HEK293 (cell line): ENCODE data around the gene PHF12.

Experiments
- CTCF ChIA-PET: fragments of 350-600 bp; formaldehyde crosslinking; extraction: SDS; loops from one replicate; lab custom pipeline; 2021; ENCODE audit warnings: antibody characterized with exemption; lab: Yijun Ruan, JAX
- POLR2A ChIA-PET: fragments of 300-600 bp; formaldehyde crosslinking; extraction: SDS; loops from one replicate; lab custom pipeline; 2020; ENCODE audit warnings: antibody characterized with exemption, inconsistent platforms; lab: Yijun Ruan, JAX
- H3K27ac ChIP-seq: fragments of 200-500 bp; sonication (Bioruptor generic); 2 replicates; pipeline ENCODE4 v1.5.1; 2014; ENCODE audit warnings: low read depth, low read length, control low read depth, inconsistent platforms; ENCODE audit errors: extremely low read depth
- H3K36me3 ChIP-seq, 2 experiments: fragments of 200-500 bp in 1 of 2; sonication (Bioruptor generic) in 1 of 2; 1 replicate in 1 of 2; 2 replicates in 1 of 2; pipeline ENCODE4 v1.5.1; 2014 to 2017; ENCODE audit warnings: inconsistent platforms in 2 of 2, low read length in 2 of 2; ENCODE audit not compliant: control insufficient read depth in 2 of 2, insufficient read depth in 1 of 2
- H3K4me1 ChIP-seq: fragments of 200-500 bp; sonication (Bioruptor generic); 2 replicates; pipeline ENCODE4 v1.5.1; 2014; ENCODE audit warnings: mild to moderate bottlenecking, low read length, inconsistent platforms; ENCODE audit not compliant: control insufficient read depth, insufficient read depth
- H3K4me3 ChIP-seq: 2 replicates; pipeline ENCODE4 v1.5.1; 2011; ENCODE audit warnings: low read depth, mild to moderate bottlenecking, control low read depth, low read length, moderate library complexity
- H3K9me3 ChIP-seq: fragments of 200-500 bp; sonication (Bioruptor generic); 2 replicates; pipeline ENCODE4 v1.5.1; 2014; ENCODE audit warnings: low read depth, low read length, inconsistent platforms; ENCODE audit not compliant: control insufficient read depth, insufficient read depth
- BCL11B ChIP-seq: fragments of 450-650 bp; formaldehyde crosslinking; IDR thresholded peaks from 2 replicates; pipeline ENCODE4 v1.5.1; 2016; ENCODE audit warnings: low read depth, missing biosample characterization, missing genetic modification characterization
- FEZF1 ChIP-seq: fragments of 450-650 bp; formaldehyde crosslinking; IDR thresholded peaks from 2 replicates; pipeline ENCODE4 v1.5.1; 2016; ENCODE audit warnings: missing biosample characterization, missing genetic modification characterization
- GLI4 ChIP-seq: fragments of 450-650 bp; formaldehyde crosslinking; IDR thresholded peaks from 2 replicates; pipeline ENCODE4 v1.5.1; 2016; ENCODE audit warnings: missing biosample characterization, missing genetic modification characterization
- HOXC10 ChIP-seq: sonication (generic); formaldehyde crosslinking; IDR thresholded peaks from 2 replicates; pipeline ENCODE4 v1.8.1; 2023; ENCODE audit warnings: mild to moderate bottlenecking, missing genetic modification reagents
- KLF10 ChIP-seq: fragments of 450-650 bp; IDR thresholded peaks from 2 replicates; pipeline ENCODE4 v1.5.1; 2018; ENCODE audit warnings: missing biosample characterization, mild to moderate bottlenecking, missing genetic modification characterization
- OSR2 ChIP-seq: fragments of 450-650 bp; formaldehyde crosslinking; IDR thresholded peaks from 2 replicates; pipeline ENCODE4 v1.5.1; 2016; ENCODE audit warnings: missing biosample characterization, missing genetic modification characterization
- PATZ1 ChIP-seq: fragments of 450-650 bp; formaldehyde crosslinking; IDR thresholded peaks from 2 replicates; pipeline ENCODE4 v1.5.1; 2016; ENCODE audit warnings: missing biosample characterization, missing genetic modification characterization
- PRDM6 ChIP-seq: fragments of 450-650 bp; formaldehyde crosslinking; IDR thresholded peaks from 2 replicates; pipeline ENCODE4 v1.5.1; 2017; ENCODE audit warnings: missing biosample characterization, missing genetic modification characterization
- TSHZ1 ChIP-seq: fragments of 450-650 bp; formaldehyde crosslinking; IDR thresholded peaks from 2 replicates; pipeline ENCODE4 v1.5.1; 2016; ENCODE audit warnings: missing biosample characterization, missing genetic modification characterization, borderline replicate concordance
- ZBTB48 ChIP-seq: fragments of 450-650 bp; formaldehyde crosslinking; IDR thresholded peaks from 2 replicates; pipeline ENCODE4 v1.5.1; 2016; ENCODE audit warnings: missing biosample characterization, missing genetic modification characterization
- ZFP37 ChIP-seq: fragments of 450-650 bp; formaldehyde crosslinking; IDR thresholded peaks from 2 replicates; pipeline ENCODE4 v1.5.1; 2016; ENCODE audit warnings: missing biosample characterization, missing genetic modification characterization
- ZFP69B ChIP-seq: fragments of 450-650 bp; formaldehyde crosslinking; IDR thresholded peaks from 2 replicates; pipeline ENCODE4 v1.5.1; 2016; ENCODE audit warnings: missing biosample characterization, missing genetic modification characterization
- ZNF10 ChIP-seq: fragments of 450-650 bp; formaldehyde crosslinking; IDR thresholded peaks from 2 replicates; pipeline ENCODE4 v1.5.1; 2017; ENCODE audit warnings: missing biosample characterization, missing genetic modification characterization
- ZNF114 ChIP-seq: fragments of 450-650 bp; formaldehyde crosslinking; IDR thresholded peaks from 2 replicates; pipeline ENCODE4 v1.5.0; 2017; ENCODE audit warnings: missing biosample characterization, missing genetic modification characterization
- ZNF121 ChIP-seq: fragments of 450-650 bp; formaldehyde crosslinking; IDR thresholded peaks from 2 replicates; pipeline ENCODE4 v1.5.1; 2016; ENCODE audit warnings: missing biosample characterization, missing genetic modification characterization
- ZNF157 ChIP-seq: fragments of 450-650 bp; formaldehyde crosslinking; IDR thresholded peaks from 2 replicates; pipeline ENCODE4 v1.5.1; 2016; ENCODE audit warnings: missing biosample characterization, missing genetic modification characterization
- ZNF248 ChIP-seq: fragments of 450-650 bp; formaldehyde crosslinking; IDR thresholded peaks from 2 replicates; pipeline ENCODE4 v1.5.1; 2017; ENCODE audit warnings: missing biosample characterization, missing genetic modification characterization
- ZNF394 ChIP-seq: fragments of 450-650 bp; formaldehyde crosslinking; IDR thresholded peaks from 2 replicates; pipeline ENCODE4 v1.5.1; 2016; ENCODE audit warnings: missing biosample characterization, missing genetic modification characterization, mild to moderate bottlenecking, moderate library complexity, borderline replicate concordance
- ZNF398 ChIP-seq: fragments of 450-650 bp; formaldehyde crosslinking; IDR thresholded peaks from 2 replicates; pipeline ENCODE4 v1.5.1; 2017; ENCODE audit warnings: missing biosample characterization, missing genetic modification characterization
- ZNF544 ChIP-seq: fragments of 450-650 bp; formaldehyde crosslinking; IDR thresholded peaks from 2 replicates; pipeline ENCODE4 v1.5.0; 2017; ENCODE audit warnings: missing biosample characterization, missing genetic modification characterization
- ZNF561 ChIP-seq: fragments of 450-650 bp; IDR thresholded peaks from 2 replicates; pipeline ENCODE4 v1.5.1; 2018; ENCODE audit warnings: missing biosample characterization, missing genetic modification characterization, borderline replicate concordance
- ZNF639 ChIP-seq: fragments of 450-650 bp; formaldehyde crosslinking; IDR thresholded peaks from 2 replicates; pipeline ENCODE4 v1.5.1; 2016; ENCODE audit warnings: missing biosample characterization, missing genetic modification characterization
- ZNF670 ChIP-seq: fragments of 450-650 bp; formaldehyde crosslinking; IDR thresholded peaks from 2 replicates; pipeline ENCODE4 v1.5.1; 2016; ENCODE audit warnings: missing biosample characterization, missing genetic modification characterization, low read depth
- ZNF791 ChIP-seq: fragments of 450-650 bp; formaldehyde crosslinking; IDR thresholded peaks from 2 replicates; pipeline ENCODE4 v1.5.1; 2016; ENCODE audit warnings: missing biosample characterization, missing genetic modification characterization
- ZNF792 ChIP-seq: fragments of 450-650 bp; formaldehyde crosslinking; IDR thresholded peaks from 2 replicates; pipeline ENCODE4 v1.5.1; 2016; ENCODE audit warnings: missing biosample characterization, missing genetic modification characterization
- ZSCAN30 ChIP-seq: fragments of 450-650 bp; IDR thresholded peaks from 2 replicates; pipeline ENCODE4 v1.5.1; 2018; ENCODE audit warnings: missing biosample characterization, mild to moderate bottlenecking, missing genetic modification characterization, moderate library complexity

PHF12 gene

GRCh38 chr17:28942925-28943324 lies 8.4 kb downstream of the PHF12 start:
- Histone ChIP-seq H3K36me3 (peaks cover 38 to 48% of the 10 kb centered on the region in 2 experiments), H3K9me3 (no peaks in the 10 kb centered on the region), H3K4me1 (peaks cover 37% of the 10 kb centered on the region), H3K4me3 (no peak overlapping the region), H3K27ac (no peak overlapping the region)
- ChIA-PET POLR2A (no interaction called here), CTCF (interaction anchor here (1.1 to 1.3 kb wide), 4 partner anchors 10 to 216 kb away, joined by 3 to 6 read pairs (median 4); no protein-coding TSS in a partner anchor)
- TF ChIP-seq ZNF248 (tag by site-specific recombination) (no peak), ZNF639 (tag by site-specific recombination) (no peak), FEZF1 (tag by site-specific recombination) (no peak), KLF10 (tag by site-specific recombination) (no peak), ZNF121 (tag by site-specific recombination) (no peak), ZNF544 (tag by site-specific recombination) (no peak), GLI4 (tag by site-specific recombination) (no peak), ZNF157 (no peak), BCL11B (tag by site-specific recombination) (no peak), ZNF670 (tag by site-specific recombination) (no peak), ZNF394 (tag by site-specific recombination) (no peak), ZBTB48 (tag by site-specific recombination) (no peak), ZNF114 (tag by site-specific recombination) (no peak), HOXC10 (CRISPR knock-in tag) (no peak), ZNF10 (tag by site-specific recombination) (no peak), TSHZ1 (tag by site-specific recombination) (no peak)

GRCh38 chr17:28941251-28941650 lies 10.1 kb downstream of the PHF12 start:
- Histone ChIP-seq H3K9me3 (no peaks in the 10 kb centered on the region), H3K4me1 (peaks cover 45% of the 10 kb centered on the region), H3K4me3 (no peak overlapping the region), H3K27ac (no peak overlapping the region), H3K36me3 (peaks cover 32 to 47% of the 10 kb centered on the region in 2 experiments)
- ChIA-PET POLR2A (interaction anchor here (0.6 to 2.4 kb wide), 3 partner anchors 8 to 29 kb away, joined by 3 to 10 read pairs (median 3); no protein-coding TSS in a partner anchor), CTCF (interaction anchor here (1.1 to 1.2 kb wide), 2 partner anchors 9 to 24 kb away, joined by 3 to 4 read pairs; no protein-coding TSS in a partner anchor)
- TF ChIP-seq ZFP37 = no peak
- no peak for TF ChIP-seq ZFP69B (tag by site-specific recombination)
- 0 out of 2 replicates have a peak, but pooled peaks have one; percentile 29 for TF ChIP-seq ZNF561 (tag by site-specific recombination)
- peak; percentile 49; the same call in 1 of the 2 replicates for TF ChIP-seq OSR2 (tag by site-specific recombination)
- TF ChIP-seq PRDM6 (tag by site-specific recombination) = peak; percentile 55
- no peak for TF ChIP-seq PATZ1
- no peak for TF ChIP-seq ZNF398 (tag by site-specific recombination)
- no peak for TF ChIP-seq ZNF792 (tag by site-specific recombination)
- no peak for TF ChIP-seq ZSCAN30 (tag by site-specific recombination)
- TF ChIP-seq ZNF791 (tag by site-specific recombination) = no peak
